Endometrial microvascular endothelial cells (primary cell): ENCODE measurements around the gene RAB39B. TPM values are rescaled to one million over a fixed set of nuclear protein-coding genes. Genes with fewer than 3 reads are reported as not detected.
"Not testable (repeated sequence)": the region's sequence is repeated elsewhere in the genome, so short reads cannot be mapped to it uniquely, and the experiment has no call there.

ENCODE experiments used
- in situ Hi-C: cut with HindIII; loops from 2 replicates; pipeline ENCODE4 v1.10.0; 2017; ENCODE audit warnings: low sequenced_read_pairs, low pct_unique_long_range_greater_than_20kb; ENCODE audit errors: inconsistent ontology term
- total RNA-seq: library from RNA; depleted of rRNA; stranded (reverse); fragments of >200 nt; gene quantifications from one replicate; pipeline ENCODE4 v1.2.3, GENCODE V29; 2015; ENCODE audit errors: inconsistent ontology term

The RAB39B gene
- not detected for total RNA-seq

- in situ Hi-C loops = no loop called here
Measured at GRCh38 chrX:155263854-155264628, at the start of gene RAB39B. Gene RAB39B (minus strand): TSS chrX:155264491. CDS start chrX:155264288, 203 bp downstream.

DNA sequence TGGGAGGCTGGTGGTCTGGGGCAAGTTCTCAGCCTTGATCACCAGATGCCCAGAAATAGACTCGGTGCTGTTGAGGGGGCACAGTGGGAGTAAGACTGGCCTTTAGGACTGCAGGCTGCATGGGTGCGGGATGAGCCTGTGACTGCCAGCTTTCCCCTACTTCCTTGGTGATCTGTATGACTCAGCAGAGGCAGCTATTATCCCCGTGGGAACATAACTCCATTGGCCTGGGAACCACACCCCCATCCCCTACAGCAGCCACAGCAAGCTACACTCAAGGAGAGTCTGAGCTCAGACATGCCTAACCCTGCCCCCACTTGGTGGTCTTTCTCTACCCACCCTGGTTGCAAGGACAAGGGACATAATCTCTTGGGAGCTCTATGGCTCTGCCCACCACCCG lies 49.5 kb upstream of the RAB39B start:
- in situ Hi-C loops = no loop called here

DNA sequence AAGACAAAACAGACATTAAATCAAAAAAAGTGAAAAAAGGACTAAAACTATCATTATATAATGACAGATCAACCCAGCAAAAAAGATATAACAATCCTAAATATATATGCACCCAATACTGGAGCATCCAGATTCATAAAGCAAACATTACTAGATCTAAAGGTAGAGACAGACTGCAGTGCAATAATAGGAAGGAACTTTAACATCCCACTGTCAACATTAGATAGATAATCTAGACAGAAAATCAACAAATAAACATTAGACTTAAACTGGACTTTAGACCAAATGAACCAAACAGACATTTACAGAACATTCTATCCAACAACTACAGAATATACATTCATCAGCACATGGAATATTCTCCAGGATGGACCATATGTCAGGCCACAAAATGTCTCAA lies 29.5 kb upstream of the RAB39B start:
- in situ Hi-C loops = no loop called here

DNA sequence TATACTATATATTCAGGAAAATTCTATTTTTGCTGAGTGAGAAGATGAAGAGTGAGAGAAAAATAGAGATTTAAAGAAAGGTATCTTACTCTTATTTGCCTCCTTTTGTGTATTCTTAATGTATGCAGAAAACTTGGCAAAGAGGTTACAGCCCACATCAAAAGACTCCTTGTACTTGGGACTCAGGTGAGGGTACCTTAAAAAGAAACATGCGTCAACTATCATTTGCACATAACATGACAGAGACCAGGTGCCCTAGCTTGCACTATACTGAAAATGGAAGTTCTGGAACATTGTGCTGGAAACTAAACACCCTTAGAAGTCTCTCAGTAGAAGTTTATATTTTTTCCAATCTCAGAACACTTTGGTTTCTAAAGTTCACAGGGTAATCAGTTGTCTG lies 15.6 kb upstream of the RAB39B start:
- in situ Hi-C loops = no loop called here

- in situ Hi-C loops = no loop called here
Measured at GRCh38 chrX:155270969-155271368, 6.7 kb upstream of the RAB39B start.

DNA sequence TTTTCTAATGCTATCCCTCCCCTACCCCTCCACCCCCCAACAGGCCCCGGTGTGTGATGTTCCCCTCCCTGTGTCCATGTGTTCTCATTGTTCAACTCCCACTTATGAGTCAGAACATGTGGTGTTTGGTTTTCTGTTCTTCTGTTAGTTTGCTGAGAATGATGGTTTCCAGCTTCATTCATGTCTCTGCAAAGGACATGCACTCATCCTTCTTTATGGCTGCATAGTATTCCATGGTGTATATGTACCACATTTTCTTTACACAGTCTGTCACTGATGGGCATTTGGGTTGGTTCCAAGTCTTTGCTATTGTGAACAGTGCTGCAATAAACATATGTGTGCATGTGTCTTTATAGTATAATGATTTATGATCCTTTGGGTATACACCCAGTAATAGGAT lies 3.7 kb upstream of the RAB39B start:
- in situ Hi-C loops = not testable (repeated sequence)

GRCh38 chrX:155266439-155266838 lies 2.1 kb upstream of the RAB39B start:
- in situ Hi-C loops = no loop called here

GRCh38 chrX:155262970-155263754 lies 1.1 kb downstream of the RAB39B start:
- in situ Hi-C loops = no loop called here

DNA sequence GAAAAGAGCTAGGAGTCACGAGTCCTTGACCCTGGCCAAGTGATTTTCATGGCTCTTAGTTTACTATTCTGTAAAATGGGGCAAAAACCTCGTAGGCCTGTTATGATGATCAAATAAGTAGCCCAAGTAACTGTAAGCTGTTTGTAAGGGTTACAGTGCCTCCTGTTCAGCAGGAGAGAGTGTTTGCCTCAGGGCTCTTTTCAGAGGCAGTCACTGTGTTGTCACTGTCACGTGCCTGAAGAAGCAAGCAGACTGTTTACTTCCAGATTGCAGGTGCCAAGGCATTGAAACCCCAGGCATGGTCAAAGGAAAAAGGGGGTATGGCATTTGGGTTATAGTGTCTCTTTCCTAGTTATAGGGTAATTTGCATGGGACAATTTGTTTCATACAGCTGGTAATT lies 4.5 kb downstream of the RAB39B start:
- in situ Hi-C loops = no loop called here

GRCh38 chrX:155251391-155251790 lies 12.9 kb downstream of the RAB39B start:
- in situ Hi-C loops = no loop called here

GRCh38 chrX:155247497-155247896 lies 16.8 kb downstream of the RAB39B start:
- in situ Hi-C loops = no loop called here

GRCh38 chrX:155246748-155247147 lies 17.5 kb downstream of the RAB39B start:
- in situ Hi-C loops = no loop called here

DNA sequence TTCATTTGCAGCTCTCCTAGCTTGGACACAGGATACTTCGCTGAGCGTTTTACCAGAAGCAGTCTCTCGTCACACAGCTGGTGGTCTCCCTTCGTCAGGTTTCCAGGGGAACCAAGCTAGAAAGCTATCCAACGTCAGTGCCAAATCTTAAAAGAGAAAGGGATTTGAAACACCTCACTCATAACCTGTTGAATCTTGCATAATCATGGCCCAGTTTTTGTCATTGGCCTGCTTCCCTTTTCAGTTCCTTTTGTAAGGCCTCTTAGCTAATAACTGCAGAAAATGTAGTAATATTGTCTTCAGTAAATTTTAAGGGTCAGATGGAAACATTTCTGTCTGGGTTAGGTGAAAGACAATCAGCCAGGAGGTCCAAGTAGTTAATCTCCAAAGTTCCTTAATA lies 22.0 kb downstream of the RAB39B start:
- in situ Hi-C loops = no loop called here

DNA sequence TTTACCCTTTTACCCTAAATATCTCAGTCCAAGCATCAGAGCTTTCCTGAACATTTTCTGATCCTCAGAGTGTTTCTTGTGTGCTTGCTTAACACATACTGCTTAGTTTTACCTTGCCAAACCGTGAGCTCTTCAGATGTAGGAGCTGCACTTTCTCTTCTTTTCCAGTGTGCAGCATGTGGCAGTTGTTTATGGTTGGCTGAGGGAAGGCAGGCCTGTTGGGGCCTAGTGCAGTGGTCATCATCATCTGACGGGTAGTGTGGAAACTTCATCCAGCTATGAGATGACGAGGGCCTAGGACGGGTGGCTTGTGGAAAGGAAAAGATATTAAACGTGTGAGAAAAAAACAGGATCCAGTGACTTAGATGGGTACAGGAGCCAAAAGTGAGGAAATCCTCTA lies 26.6 kb downstream of the RAB39B start:
- in situ Hi-C loops = no loop called here

DNA sequence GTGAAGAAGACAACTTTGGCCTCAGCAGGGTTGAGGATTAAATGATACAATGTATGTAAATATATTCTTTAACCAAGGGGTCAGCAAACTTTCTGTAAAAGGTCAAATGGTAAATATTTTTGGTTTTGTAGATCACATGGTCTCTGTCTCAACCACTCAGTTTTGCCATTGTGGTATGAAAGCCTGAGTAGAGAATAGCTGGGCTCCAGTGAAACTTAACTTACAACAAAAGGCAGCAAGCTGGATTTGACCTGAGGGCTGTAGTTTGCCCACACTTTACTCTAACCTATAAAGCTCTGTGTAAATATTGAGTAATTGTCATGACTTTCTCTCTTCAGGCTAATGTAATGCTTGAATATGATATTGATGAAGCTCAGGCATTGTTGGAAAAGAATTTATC lies 28.4 kb downstream of the RAB39B start:
- in situ Hi-C loops = no loop called here

DNA sequence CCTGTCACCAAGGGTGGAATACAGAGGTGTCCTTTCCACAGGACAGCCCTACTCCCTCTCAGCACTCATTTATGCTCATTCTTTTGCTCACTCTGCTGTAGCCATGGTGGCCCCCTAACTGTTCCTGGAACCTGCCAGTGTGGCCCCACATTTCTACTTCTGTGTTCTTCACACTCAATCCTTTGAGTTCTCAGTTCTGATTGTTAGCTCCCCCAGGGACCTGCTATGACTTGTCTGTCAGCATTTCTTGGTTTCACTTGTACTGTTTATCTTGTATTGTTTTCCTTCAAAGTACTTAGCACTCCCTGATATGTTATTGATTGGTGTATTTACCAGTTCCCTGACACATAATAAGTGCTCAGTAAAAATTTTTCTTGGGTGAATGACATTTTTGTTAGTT lies 33.1 kb downstream of the RAB39B start:
- in situ Hi-C loops = no loop called here

DNA sequence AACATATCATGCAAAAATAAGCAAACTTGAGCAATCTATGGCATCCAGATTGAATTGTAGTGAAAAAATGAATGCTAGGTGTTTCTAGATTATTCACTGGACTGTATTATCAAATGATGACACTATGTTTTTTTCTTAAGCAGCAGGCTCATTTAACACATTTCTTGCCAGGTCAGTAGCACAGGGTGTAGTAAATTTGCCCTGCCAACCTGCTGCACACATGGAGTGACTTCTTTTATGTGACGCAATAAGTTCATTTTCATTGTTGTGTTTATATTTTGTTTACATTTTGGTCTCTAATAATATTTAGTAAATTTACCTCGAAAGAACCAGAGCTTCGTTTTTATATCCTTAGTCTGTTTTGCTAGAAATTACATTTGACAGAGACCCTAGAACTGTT lies 38.5 kb downstream of the RAB39B start:
- in situ Hi-C loops = no loop called here

DNA sequence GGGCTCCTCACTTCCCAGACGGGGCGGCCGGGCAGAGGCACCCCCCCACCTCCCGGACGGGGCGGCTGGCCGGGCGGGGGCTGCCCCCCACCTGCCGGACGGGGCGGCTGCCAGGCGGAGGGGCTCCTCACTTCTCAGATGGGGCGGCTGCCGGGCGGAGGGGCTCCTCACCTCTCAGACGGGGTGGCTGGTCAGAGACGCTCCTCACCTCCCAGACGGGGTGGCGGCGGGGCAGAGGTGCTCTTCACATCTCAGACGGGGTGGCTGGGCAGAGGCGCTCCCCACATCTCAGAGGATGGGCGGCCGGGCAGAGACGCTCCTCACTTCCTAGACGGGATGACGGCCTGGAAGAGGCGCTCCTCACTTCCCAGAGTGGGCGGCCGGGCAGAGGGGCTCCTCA lies 40.5 kb downstream of the RAB39B start:
- in situ Hi-C loops = not testable (repeated sequence)

DNA sequence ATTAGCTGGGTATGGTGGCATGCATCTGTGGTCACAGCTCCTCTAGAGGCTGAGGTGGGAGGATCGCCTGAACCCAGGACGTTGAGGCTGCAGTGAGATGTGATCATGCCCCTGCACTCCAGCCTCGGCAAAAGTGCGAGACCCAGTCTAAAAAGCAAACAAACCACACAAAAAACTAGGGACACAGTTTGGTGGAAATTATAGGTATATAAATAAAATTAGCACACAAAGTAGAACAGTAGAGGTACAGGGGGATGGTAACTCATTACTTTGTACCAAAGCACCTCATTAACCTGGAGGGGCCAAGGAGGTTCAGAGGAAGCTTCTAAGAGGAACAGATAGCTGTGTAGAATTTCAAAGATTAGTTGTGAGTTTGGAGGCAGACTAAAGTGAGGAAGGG lies 42.9 kb downstream of the RAB39B start:
- in situ Hi-C loops = no loop called here

DNA sequence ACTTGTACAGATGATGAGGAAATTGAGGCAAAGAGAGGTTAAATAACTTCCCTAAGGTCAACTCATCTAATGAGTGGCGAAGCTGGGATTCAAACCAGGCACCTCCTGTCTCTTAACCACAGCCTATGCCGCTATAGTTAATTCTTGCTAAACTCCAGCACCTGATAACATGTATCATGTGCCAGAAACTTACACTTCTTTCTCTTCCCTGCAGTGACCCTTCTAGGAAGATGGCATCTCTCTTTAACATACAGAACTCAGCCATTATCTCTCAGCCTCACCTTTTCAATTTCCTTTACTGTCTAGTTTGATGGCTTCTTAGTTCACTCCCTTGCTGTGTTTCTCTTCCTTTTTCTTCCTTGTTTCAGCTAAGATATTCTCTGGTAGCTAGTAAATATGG lies 45.5 kb downstream of the RAB39B start:
- in situ Hi-C loops = no loop called here
